Naive B cell (primary cell): ENCODE results near the gene KRT85. TPM values are rescaled to one million over a fixed set of nuclear protein-coding genes. Genes with fewer than 3 reads are reported as not detected.
"Not testable (repeated sequence)": the region's sequence is repeated elsewhere in the genome, so short reads cannot be mapped to it uniquely, and the experiment has no call there.

Experiments
- ATAC-seq, 2 donors: fragments of 150-1000 bp; cut with Tn5 transposase; 2 replicates each; pipeline ENCODE4 v1.10.0; 2021; ENCODE audit warnings: low read depth in 2 of 2, mild to moderate bottlenecking in 2 of 2, moderate library complexity in 2 of 2
- DNase-seq: peaks from one replicate; pipeline ENCODE4 v3.0.0; 2022
- H3K27ac Mint-ChIP-seq, 6 donors: one replicate each; pipeline ENCODE4 v1.8.0; 2020 to 2022; ENCODE audit warnings: mild to moderate bottlenecking in 6 of 6, mixed read lengths in 6 of 6, moderate library complexity in 5 of 6, inconsistent platforms in 2 of 6
- H3K27me3 Mint-ChIP-seq, 3 donors: one replicate each; pipeline ENCODE4 v1.8.0; 2021 to 2022; ENCODE audit warnings: mixed read lengths in 3 of 3, mild to moderate bottlenecking in 1 of 3
- H3K36me3 Mint-ChIP-seq, 2 donors: one replicate each; pipeline ENCODE4 v1.8.0; 2020 to 2022; ENCODE audit warnings: mixed read lengths in 2 of 2, inconsistent platforms in 1 of 2, mild to moderate bottlenecking in 1 of 2
- H3K4me1 Mint-ChIP-seq, 3 donors: one replicate each; pipeline ENCODE4 v1.8.0; 2020 to 2022; ENCODE audit warnings: mixed read lengths in 3 of 3, inconsistent platforms in 1 of 3, mild to moderate bottlenecking in 1 of 3, moderate library complexity in 1 of 3
- H3K4me3 Mint-ChIP-seq, 8 donors: one replicate each; pipeline ENCODE4 v1.8.0; 2020 to 2022; ENCODE audit warnings: mild to moderate bottlenecking in 8 of 8, mixed read lengths in 8 of 8, moderate library complexity in 8 of 8, inconsistent platforms in 2 of 8
- H3K9me3 Mint-ChIP-seq, 7 donors: one replicate each; pipeline ENCODE4 v1.8.0; 2020 to 2022; ENCODE audit warnings: mixed read lengths in 7 of 7, mild to moderate bottlenecking in 5 of 7, inconsistent platforms in 2 of 7, moderate library complexity in 1 of 7
- polyA plus RNA-seq, 6 donors: library from polyadenylated mRNA; unstranded; fragments of 300-500 nt; fragmentation: Illumina TruSeq; gene quantifications; one replicate each; pipeline ENCODE4 v1.2.3, GENCODE V29; 2021; ENCODE audit warnings: low read depth in 6 of 6

The KRT85 gene
- polyA plus RNA-seq, 6 donors from 2014 or later = not detected

DNA sequence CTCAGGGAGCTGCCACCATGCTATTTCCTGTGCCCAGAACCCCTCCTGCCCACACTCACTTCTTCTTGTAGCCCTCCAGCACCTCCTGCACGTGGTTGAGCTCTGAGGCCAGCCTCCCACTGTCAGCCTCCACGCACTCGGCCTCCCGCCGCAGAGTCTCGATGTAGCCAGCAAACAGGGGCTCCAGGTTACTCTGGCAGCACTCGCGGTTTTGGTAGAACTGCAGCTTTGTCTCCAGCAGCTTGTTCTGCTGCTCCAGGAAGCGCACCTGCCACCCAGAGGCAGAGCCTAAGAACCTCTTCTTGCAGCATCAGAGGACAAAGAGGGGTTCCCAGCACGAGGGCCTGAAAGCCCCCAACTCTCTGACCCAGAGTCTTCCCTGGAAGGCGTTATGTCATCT is 48.2 kb downstream of the KRT85 start:
- DNase-seq = no peak
- ATAC-seq = no peak
- peaks cover 0 to under 1% (median 0%) of the 10 kb centered on the region in 7 donors for H3K9me3 Mint-ChIP-seq
- no peaks in the 10 kb centered on the region for H3K36me3 Mint-ChIP-seq
- no peaks in the 10 kb centered on the region for H3K4me1 Mint-ChIP-seq
- no peak overlapping the region for H3K4me3 Mint-ChIP-seq
- H3K27me3 Mint-ChIP-seq = peaks cover 36 to 59% (median 56%) of the 10 kb centered on the region in 3 donors
- peak overlapping the region in 1 of 6 donors; percentile 26 for H3K27ac Mint-ChIP-seq

GRCh38 chr12:52318241-52318990 is 48.9 kb downstream of the KRT85 start:
- ATAC-seq (no peak), DNase-seq (no peak)
- Mint-ChIP-seq H3K36me3 (no peaks in the 10 kb centered on the region), H3K9me3 (peaks cover 0 to 1% (median 0%) of the 10 kb centered on the region in 7 donors), H3K4me1 (no peaks in the 10 kb centered on the region), H3K27me3 (peaks cover 35 to 62% (median 56%) of the 10 kb centered on the region in 3 donors), H3K27ac (no peak overlapping the region), H3K4me3 (no peak overlapping the region)

DNA sequence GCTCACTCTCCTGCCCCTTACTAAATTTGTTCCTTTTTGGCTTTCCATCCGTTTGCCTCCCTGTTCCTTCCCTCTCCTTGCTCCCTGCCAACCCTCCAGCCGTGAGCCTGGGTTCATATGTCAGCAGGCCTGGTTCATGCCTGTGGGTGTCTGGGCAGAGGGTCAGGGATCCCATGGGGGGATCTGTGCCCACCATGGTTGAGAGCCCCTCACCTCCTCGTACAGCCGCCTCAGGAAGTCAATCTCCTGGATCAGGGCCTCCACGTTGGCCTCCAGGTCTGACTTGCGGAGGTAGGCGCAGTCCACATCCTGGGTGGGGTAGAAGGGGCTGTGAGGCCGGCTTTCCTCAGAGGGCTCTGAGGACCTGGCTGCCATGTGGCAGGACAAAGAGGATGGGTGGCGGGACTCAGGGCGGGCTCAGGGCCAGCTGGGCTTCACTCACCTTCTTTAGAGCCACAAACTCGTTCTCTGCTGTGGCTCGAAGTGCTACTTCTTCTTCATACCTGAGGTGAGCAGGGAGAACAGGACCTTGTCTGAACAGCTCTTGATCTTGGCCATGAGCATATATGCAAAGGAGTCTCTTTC is 49.7 kb downstream of the KRT85 start:
- peaks cover 0 to 1% (median 0%) of the 10 kb centered on the region in 7 donors for H3K9me3 Mint-ChIP-seq
- ATAC-seq (no peak), DNase-seq (no peak)
- H3K4me1 Mint-ChIP-seq = no peaks in the 10 kb centered on the region
- peaks cover 31 to 62% (median 56%) of the 10 kb centered on the region in 3 donors for H3K27me3 Mint-ChIP-seq
- no peak overlapping the region for H3K4me3 Mint-ChIP-seq
- H3K27ac Mint-ChIP-seq = no peak overlapping the region
- no peaks in the 10 kb centered on the region for H3K36me3 Mint-ChIP-seq

DNA sequence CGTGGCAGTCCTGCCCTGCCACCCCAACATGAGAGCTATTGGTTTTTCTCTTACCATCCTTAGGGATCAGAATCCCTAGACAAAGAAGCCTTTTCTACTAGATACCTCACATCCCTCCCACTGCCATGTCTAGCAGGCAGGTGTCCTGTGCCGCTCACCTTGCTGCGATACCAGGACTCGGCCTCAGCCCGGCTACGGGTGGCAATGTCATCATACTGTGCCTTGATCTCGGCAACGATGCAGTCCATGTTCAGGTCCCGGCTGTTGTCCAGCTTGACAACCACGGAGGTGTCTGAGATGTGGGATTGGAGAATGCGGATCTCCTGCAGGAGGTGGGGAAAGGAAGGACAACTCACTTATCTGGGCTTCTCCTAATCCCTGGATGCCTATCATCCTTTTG is 50.6 kb downstream of the KRT85 start:
- Mint-ChIP-seq H3K4me1 (no peaks in the 10 kb centered on the region), H3K4me3 (no peak overlapping the region), H3K36me3 (no peaks in the 10 kb centered on the region), H3K27me3 (peaks cover 33 to 62% (median 56%) of the 10 kb centered on the region in 3 donors), H3K27ac (no peak overlapping the region), H3K9me3 (peaks cover 0 to 1% (median 0%) of the 10 kb centered on the region in 7 donors)
- ATAC-seq = no peak
- DNase-seq = no peak

DNA sequence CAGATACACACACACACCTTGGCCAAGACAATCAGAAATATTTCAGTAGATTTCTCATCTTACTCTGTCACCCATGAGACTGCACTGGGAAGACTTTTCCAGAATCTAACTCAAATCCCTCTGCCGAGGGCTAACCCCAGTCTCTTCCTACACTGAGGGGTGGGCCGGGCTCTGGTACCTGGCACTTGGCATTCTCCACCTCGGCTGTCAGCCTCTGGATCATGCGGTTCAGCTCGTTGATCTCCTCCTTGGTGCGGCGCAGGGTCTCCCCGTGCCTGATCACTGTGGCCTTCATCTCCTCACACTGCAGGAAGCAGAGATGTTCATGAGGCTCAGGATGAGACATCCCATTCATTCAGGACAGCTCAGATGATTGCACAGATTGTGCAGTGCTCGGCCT is 51.0 kb downstream of the KRT85 start:
- peaks cover 0 to 1% (median 0%) of the 10 kb centered on the region in 7 donors for H3K9me3 Mint-ChIP-seq
- ATAC-seq (no peak), DNase-seq (no peak)
- H3K27ac Mint-ChIP-seq = no peak overlapping the region
- no peaks in the 10 kb centered on the region for H3K4me1 Mint-ChIP-seq
- H3K36me3 Mint-ChIP-seq = no peaks in the 10 kb centered on the region
- H3K27me3 Mint-ChIP-seq = peaks cover 37 to 63% (median 57%) of the 10 kb centered on the region in 3 donors
- H3K4me3 Mint-ChIP-seq = no peak overlapping the region

DNA sequence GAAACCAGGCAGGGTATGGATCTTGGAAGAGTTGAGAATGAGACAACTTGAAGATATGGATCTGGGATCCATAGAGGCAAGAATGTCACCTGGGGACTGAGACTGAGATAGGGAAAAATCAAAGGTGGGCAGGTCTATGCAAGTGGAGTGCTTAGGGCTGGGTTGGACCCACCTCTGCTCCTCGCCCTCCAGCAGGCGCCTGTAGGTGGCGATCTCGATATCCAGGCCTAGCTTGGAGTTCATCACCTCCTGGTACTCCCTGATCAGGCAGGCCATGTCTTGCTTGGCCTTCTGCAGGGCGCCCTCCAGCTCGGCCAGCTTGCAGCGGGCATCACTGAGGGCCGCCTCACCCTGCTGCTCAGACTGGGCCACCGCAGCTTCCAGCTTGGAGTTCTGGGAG is 51.6 kb downstream of the KRT85 start:
- H3K27me3 Mint-ChIP-seq = peaks cover 43 to 66% (median 61%) of the 10 kb centered on the region in 3 donors
- DNase-seq, H3K4me1 Mint-ChIP-seq, H3K27ac Mint-ChIP-seq, H3K9me3 Mint-ChIP-seq, H3K36me3 Mint-ChIP-seq, ATAC-seq, H3K4me3 Mint-ChIP-seq: not testable (repeated sequence)

DNA sequence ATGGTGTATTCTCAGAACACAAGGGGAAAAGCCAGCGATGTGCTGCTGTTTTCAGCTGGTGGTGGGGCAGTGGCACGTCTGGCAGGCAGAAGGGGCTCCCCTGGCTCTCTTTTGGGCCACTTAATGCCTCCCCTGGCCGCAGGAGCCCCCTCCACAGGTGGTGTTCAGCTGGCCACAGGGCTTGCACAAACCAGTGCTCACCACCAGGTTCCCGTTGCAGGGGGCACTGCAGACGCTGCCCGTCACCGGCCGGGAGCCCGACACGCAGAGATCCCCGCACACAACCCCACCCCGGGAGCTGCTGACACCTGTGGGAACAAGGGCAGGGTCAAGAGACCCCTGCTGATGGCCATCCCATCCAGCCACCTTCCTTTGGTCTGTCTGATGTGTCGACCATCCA is 52.8 kb downstream of the KRT85 start:
- Mint-ChIP-seq H3K4me3 (no peak overlapping the region), H3K9me3 (peaks cover 0 to 1% (median 0%) of the 10 kb centered on the region in 7 donors), H3K27ac (no peak overlapping the region), H3K36me3 (no peaks in the 10 kb centered on the region), H3K4me1 (no peaks in the 10 kb centered on the region), H3K27me3 (peaks cover 43 to 66% (median 62%) of the 10 kb centered on the region in 3 donors)
- DNase-seq (no peak), ATAC-seq (no peak)

DNA sequence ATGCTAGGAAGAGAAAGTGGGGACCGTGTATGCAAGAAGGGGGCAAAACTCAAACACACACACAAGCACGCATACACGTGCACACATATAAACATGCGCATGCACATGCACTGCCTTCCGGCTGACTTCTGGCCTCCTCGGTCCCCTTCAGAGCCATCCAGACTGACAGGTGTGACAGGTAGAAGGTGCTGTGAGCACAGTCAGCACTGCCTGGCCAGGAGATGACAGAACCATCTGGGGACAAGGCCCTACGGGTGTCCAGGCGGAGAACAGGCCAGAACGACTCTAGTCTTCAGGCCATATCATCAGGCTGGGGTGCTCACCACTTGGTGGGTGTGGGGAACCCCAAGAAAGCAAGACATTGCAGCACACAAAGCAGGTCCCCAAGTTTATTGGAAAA is 53.4 kb downstream of the KRT85 start:
- Mint-ChIP-seq H3K27ac (peak overlapping the region in 1 of 6 donors; percentile 6), H3K4me3 (no peak overlapping the region), H3K4me1 (peaks cover under 1 to 1% (median under 1%) of the 10 kb centered on the region in 3 donors), H3K9me3 (peaks cover 0 to 2% (median 0%) of the 10 kb centered on the region in 7 donors), H3K27me3 (peaks cover 44 to 68% (median 62%) of the 10 kb centered on the region in 3 donors), H3K36me3 (peaks cover 0 to 2% of the 10 kb centered on the region in 2 donors)
- DNase-seq = no peak
- ATAC-seq = no peak

- Mint-ChIP-seq H3K4me3 (no peak overlapping the region), H3K27me3 (peaks cover 44 to 68% (median 62%) of the 10 kb centered on the region in 3 donors), H3K9me3 (peaks cover 0 to 2% (median 0%) of the 10 kb centered on the region in 7 donors), H3K36me3 (peaks cover 0 to 6% of the 10 kb centered on the region in 2 donors), H3K4me1 (peaks cover 4 to 6% (median 5%) of the 10 kb centered on the region in 3 donors), H3K27ac (no peak overlapping the region)
- ATAC-seq = no peak
- no peak for DNase-seq
Observed at GRCh38 chr12:52313461-52313860, 53.8 kb downstream of the KRT85 start.

DNA sequence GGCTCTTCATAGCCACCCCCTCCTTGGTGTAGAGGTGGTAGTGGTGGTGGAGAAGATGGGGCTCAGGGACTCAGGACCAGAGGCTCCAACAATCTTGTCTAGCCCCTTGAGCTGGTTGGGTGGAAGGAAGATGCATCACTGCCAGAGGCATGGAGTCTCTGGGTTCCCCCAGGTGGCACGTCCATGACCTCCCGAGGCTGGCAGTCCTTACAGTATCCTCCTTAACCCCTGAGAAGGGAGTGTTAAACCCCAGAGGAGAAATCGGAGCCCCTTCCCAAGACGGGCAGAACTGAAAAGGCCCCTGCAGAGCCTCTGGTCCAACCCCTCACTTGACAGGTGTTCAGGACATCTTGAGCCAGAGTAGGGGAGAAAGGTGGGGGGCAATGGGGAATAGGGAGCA is 55.2 kb downstream of the KRT85 start:
- Mint-ChIP-seq H3K27ac (no peak overlapping the region), H3K4me3 (no peak overlapping the region), H3K36me3 (peaks cover 0 to 8% of the 10 kb centered on the region in 2 donors), H3K27me3 (peaks cover 50 to 71% (median 70%) of the 10 kb centered on the region in 3 donors), H3K4me1 (peaks cover 4 to 9% (median 6%) of the 10 kb centered on the region in 3 donors), H3K9me3 (peaks cover 0 to 2% (median 0%) of the 10 kb centered on the region in 7 donors)
- no peak for DNase-seq
- ATAC-seq = no peak

DNA sequence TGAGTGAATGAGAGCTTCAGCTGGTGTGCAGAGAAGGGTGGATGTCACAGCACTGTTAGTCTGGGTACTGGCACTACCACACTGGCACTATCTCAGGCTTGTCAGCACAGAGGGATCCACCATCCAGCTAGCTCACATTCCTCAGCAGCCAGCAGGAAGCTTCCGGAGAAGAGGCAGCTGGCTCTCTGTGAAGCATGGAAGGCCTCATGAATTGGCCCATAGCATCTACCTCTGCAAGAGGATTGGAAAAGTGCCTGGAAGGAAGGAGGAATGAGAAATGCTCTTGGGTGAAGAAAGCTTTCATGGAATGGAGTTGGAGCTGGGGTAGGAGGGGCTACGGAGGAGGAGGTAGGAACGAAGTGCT is 56.0 kb downstream of the KRT85 start:
- Mint-ChIP-seq H3K27ac (no peak overlapping the region), H3K4me3 (no peak overlapping the region), H3K27me3 (peaks cover 50 to 79% (median 78%) of the 10 kb centered on the region in 3 donors), H3K36me3 (peaks cover 0 to 8% of the 10 kb centered on the region in 2 donors), H3K4me1 (peaks cover 4 to 9% (median 6%) of the 10 kb centered on the region in 3 donors), H3K9me3 (peaks cover 0 to 2% (median 0%) of the 10 kb centered on the region in 7 donors)
- ATAC-seq (no peak), DNase-seq (no peak)

- ATAC-seq (no peak), DNase-seq (no peak)
- no peak overlapping the region for H3K4me3 Mint-ChIP-seq
- H3K9me3 Mint-ChIP-seq = peaks cover 0 to 2% (median 0%) of the 10 kb centered on the region in 7 donors
- peaks cover 0 to 8% of the 10 kb centered on the region in 2 donors for H3K36me3 Mint-ChIP-seq
- peaks cover 4 to 9% (median 6%) of the 10 kb centered on the region in 3 donors for H3K4me1 Mint-ChIP-seq
- H3K27me3 Mint-ChIP-seq = peaks cover 50 to 85% (median 83%) of the 10 kb centered on the region in 3 donors
- H3K27ac Mint-ChIP-seq = no peak overlapping the region
Observed at GRCh38 chr12:52310622-52311284, 56.5 kb downstream of the KRT85 start.
